Pancreas (tissue), 10 donors: Measurements from ENCODE around the gene FIBCD1. TPM values are rescaled to one million over a fixed set of nuclear protein-coding genes. Genes with fewer than 3 reads are reported as not detected.

ENCODE experiments used
- ATAC-seq, 4 donors: fragments of 200-7000 bp; cut with Tn5 transposase; one replicate each; pipeline versions ENCODE4 v1.8.0 to v1.9.1; 2020; ENCODE audit warnings: mild to moderate bottlenecking in 4 of 4, moderate library complexity in 4 of 4
- DNase-seq, 6 donors: peaks; one replicate each; pipeline ENCODE4 v3.0.0-alpha.2; 2020
- FAIRE-seq: peaks from 2 replicates; lab custom pipeline; 2012; peaks lifted over from hg19 to GRCh38; lab: Jason Lieb, UNC
- H3K27ac ChIP-seq, 4 donors: fragments of 200-600 bp; sonication (generic); 1 replicate in 3 of 4; 2 replicates in 1 of 4; pipeline versions ENCODE4 v1.5.0 to v1.8.0; 2020
- H3K27me3 ChIP-seq, 4 donors: fragments of 200-600 bp; one replicate each; pipeline ENCODE4 v1.8.0; 2021
- H3K36me3 ChIP-seq, 3 donors: fragments of 200-600 bp; sonication (generic) in 1 of 3; one replicate each; pipeline versions ENCODE4 v1.5.0 to v1.8.0; 2020 to 2021
- H3K4me1 ChIP-seq, 3 donors: fragments of 200-600 bp; one replicate each; pipeline ENCODE4 v1.8.0; 2021
- H3K4me3 ChIP-seq, 4 donors: fragments of 200-600 bp; sonication (generic) in 2 of 4; one replicate each; pipeline versions ENCODE4 v1.5.0 to v1.8.0; 2020 to 2021
- H3K9me3 ChIP-seq, 4 donors: fragments of 200-600 bp; one replicate each; pipeline ENCODE4 v1.8.0; 2021
- WGBS, 2 donors: extraction: QIAGEN DNeasy Blood & Tissue Kit; methylation state at CpG; one replicate each; pipeline ENCODE4 v1.1.7; 2013; 5-methylcytosine and 5-hydroxymethylcytosine counted together
- intact Hi-C, 3 donors: fragments of 100-400 bp; cut with DNase I; formaldehyde crosslinking; loops; one replicate each; pipeline versions ENCODE4 v1.11.1 to v1.14.2; 2022
- polyA plus RNA-seq, 2 donors: library from polyadenylated mRNA; stranded (reverse); fragments of 200-250 nt; gene quantifications; one replicate each; pipeline ENCODE4 v1.2.3, GENCODE V29; 2013
- total RNA-seq, 6 donors: library from RNA; stranded (reverse); fragmentation: NEBNext Ultra II Directional in 4 of 6; extraction: Animal tissue kit (Norgen Biotek cat#: 25700) in 4 of 6; gene quantifications; one replicate each; pipeline versions ENCODE4 v1.2.1 to v1.2.4, GENCODE V29; 2021 to 2023
- TF ChIP-seq, protein P1 (sequence below), 4 donors: fragments of 200-600 bp; sonication (generic) in 3 of 4; IDR thresholded peaks; one replicate each; pipeline versions ENCODE4 v1.5.0 to v1.8.0; 2021; ENCODE audit warnings: antibody characterized with exemption in 4 of 4
- donor health status: healthy with polysubstance abuse.
- donor health status: DM: no; HTN: no; CAD: no; lungs with moderate emphysema.
- donor health status: DM: no; HTN: no; CAD: no.
- donor health status: control.
- donor health status: control.
- donor health status: Bipolar disorder and iron deficiency.
- donor health status: DM: yes; HTN: yes; CAD: no.
- donor health status: DM: no; HTN: no; CAD: no.
- donor health status: DM: no; HTN: no; CAD: no.
- donor health status: DM: yes; HTN: yes; CAD: no.

The FIBCD1 gene
- total and polyA plus RNA-seq, 8 donors, result 0.47 TPM; not detected in 7

GRCh38 chr9:130866474-130866965 is 72.5 kb downstream of the FIBCD1 start:
- peaks cover 0 to 3% (median 0%) of the 10 kb centered on the region in 3 donors for H3K36me3 ChIP-seq
- intact Hi-C loops, result loop anchor here in 2 of 3 donors (5.0 to 10.0 kb wide), 2 partner anchors 76 to 162 kb away; no protein-coding TSS in a partner anchor
- TF ChIP-seq, protein P1, sequence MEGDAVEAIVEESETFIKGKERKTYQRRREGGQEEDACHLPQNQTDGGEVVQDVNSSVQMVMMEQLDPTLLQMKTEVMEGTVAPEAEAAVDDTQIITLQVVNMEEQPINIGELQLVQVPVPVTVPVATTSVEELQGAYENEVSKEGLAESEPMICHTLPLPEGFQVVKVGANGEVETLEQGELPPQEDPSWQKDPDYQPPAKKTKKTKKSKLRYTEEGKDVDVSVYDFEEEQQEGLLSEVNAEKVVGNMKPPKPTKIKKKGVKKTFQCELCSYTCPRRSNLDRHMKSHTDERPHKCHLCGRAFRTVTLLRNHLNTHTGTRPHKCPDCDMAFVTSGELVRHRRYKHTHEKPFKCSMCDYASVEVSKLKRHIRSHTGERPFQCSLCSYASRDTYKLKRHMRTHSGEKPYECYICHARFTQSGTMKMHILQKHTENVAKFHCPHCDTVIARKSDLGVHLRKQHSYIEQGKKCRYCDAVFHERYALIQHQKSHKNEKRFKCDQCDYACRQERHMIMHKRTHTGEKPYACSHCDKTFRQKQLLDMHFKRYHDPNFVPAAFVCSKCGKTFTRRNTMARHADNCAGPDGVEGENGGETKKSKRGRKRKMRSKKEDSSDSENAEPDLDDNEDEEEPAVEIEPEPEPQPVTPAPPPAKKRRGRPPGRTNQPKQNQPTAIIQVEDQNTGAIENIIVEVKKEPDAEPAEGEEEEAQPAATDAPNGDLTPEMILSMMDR (IDR thresholded peaks at IDR 0.05), result peak; percentile 71 to 88 (median 84)
- no peak overlapping the region for H3K4me3 ChIP-seq
- no peaks in the 10 kb centered on the region for H3K9me3 ChIP-seq
- 37 to 40% methylated on average over 4 of the region's 4 CpGs for WGBS, 2 donors
- peaks cover 0 to 4% (median 0%) of the 10 kb centered on the region in 3 donors for H3K4me1 ChIP-seq
- ATAC-seq, result peak; percentile 91 to 97 (median 92)
- no peak for FAIRE-seq
- no peak overlapping the region for H3K27ac ChIP-seq
- peak; percentile 73 to 88 (median 76) for DNase-seq
- H3K27me3 ChIP-seq, result no peaks in the 10 kb centered on the region

DNA sequence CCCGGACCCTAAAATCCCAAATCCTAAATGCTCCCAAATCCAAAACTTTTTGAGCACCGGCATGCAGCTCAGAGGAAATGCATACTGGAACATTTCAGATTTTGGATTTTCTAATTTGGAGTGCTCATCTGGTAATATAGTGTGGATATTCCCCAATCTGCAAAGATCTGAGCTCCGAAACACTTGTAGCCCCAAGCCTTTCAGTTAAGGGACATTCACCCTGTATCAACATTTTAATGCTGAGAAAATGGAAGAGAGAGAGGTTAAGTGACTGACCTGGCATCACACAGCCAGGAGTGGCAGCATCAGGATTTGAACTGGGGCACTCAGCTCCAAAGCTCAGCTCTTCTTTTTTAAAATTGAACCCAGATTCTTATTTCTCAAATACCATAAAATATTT is 73.1 kb downstream of the FIBCD1 start:
- FAIRE-seq (no peak), DNase-seq (no peak), ATAC-seq (no peak)
- intact Hi-C loops, result loop anchor here in 2 of 3 donors (5.0 to 10.0 kb wide), 2 partner anchors 76 to 161 kb away; no protein-coding TSS in a partner anchor
- Histone ChIP-seq H3K4me1 (peaks cover 0 to 4% (median 0%) of the 10 kb centered on the region in 3 donors), H3K27ac (no peak overlapping the region), H3K36me3 (peaks cover 0 to 3% (median 0%) of the 10 kb centered on the region in 3 donors), H3K9me3 (no peaks in the 10 kb centered on the region), H3K4me3 (no peak overlapping the region), H3K27me3 (no peaks in the 10 kb centered on the region)
- TF ChIP-seq, protein P1 (IDR thresholded peaks at IDR 0.05), result no peak
- 94 to 96% methylated on average over 3 of the region's 3 CpGs for WGBS, 2 donors

GRCh38 chr9:130864541-130864940 is 74.5 kb downstream of the FIBCD1 start:
- WGBS, 2 donors, result 77 to 87% methylated on average over 6 of the region's 6 CpGs
- TF ChIP-seq, protein P1 (IDR thresholded peaks at IDR 0.05), result no peak
- ATAC-seq (no peak), DNase-seq (no peak), FAIRE-seq (no peak)
- Histone ChIP-seq H3K9me3 (no peaks in the 10 kb centered on the region), H3K36me3 (peaks cover 0 to 2% (median 0%) of the 10 kb centered on the region in 3 donors), H3K27me3 (no peaks in the 10 kb centered on the region), H3K4me3 (no peak overlapping the region), H3K27ac (no peak overlapping the region), H3K4me1 (peaks cover 0 to 4% (median 0%) of the 10 kb centered on the region in 3 donors)
- intact Hi-C loops, result loop anchor here (5.0 to 10.0 kb wide), 3 partner anchors 92 to 160 kb away; no protein-coding TSS in a partner anchor

DNA sequence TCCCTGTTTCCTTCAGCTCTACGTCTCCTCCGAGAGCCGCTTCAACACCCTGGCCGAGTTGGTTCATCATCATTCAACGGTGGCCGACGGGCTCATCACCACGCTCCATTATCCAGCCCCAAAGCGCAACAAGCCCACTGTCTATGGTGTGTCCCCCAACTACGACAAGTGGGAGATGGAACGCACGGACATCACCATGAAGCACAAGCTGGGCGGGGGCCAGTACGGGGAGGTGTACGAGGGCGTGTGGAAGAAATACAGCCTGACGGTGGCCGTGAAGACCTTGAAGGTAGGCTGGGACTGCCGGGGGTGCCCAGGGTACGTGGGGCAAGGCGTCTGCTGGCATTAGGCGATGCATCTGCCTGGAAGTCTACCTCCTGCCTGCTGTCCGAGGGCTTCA is 76.3 kb downstream of the FIBCD1 start:
- Histone ChIP-seq H3K27me3 (no peaks in the 10 kb centered on the region), H3K9me3 (no peaks in the 10 kb centered on the region), H3K4me3 (no peak overlapping the region), H3K27ac (no peak overlapping the region), H3K4me1 (no peaks in the 10 kb centered on the region), H3K36me3 (no peaks in the 10 kb centered on the region)
- TF ChIP-seq, protein P1 (IDR thresholded peaks at IDR 0.05), result no peak
- FAIRE-seq (no peak), ATAC-seq (no peak), DNase-seq (no peak)
- 90 to 92% methylated on average over 23 of the region's 23 CpGs for WGBS, 2 donors
- intact Hi-C loops, result loop anchor here (5.0 to 10.0 kb wide), 3 partner anchors 90 to 158 kb away; no protein-coding TSS in a partner anchor

DNA sequence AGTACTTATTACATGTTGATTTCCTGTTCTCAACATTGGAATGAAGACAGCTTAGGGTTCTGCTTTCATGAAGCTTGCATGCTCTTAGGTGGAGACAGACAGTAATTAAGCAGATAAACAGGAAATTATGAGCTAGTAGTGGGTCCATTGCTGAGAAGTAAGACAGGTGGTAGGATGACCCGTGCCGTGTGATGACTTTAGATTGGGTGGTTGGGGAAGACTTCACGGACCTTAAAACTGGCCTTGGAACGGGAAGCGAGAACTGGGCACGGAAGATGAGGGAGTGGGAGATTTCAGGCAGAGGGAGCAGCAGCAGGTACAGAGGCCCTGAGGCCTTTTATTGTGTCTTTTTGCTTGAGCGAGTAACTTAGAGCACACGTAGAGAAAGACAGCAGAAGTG is 76.8 kb downstream of the FIBCD1 start:
- H3K27ac ChIP-seq, result no peak overlapping the region
- 80 to 82% methylated on average over 8 of the region's 8 CpGs for WGBS, 2 donors
- DNase-seq, result no peak
- H3K9me3 ChIP-seq, result no peaks in the 10 kb centered on the region
- intact Hi-C loops, result loop anchor here (5.0 to 10.0 kb wide), 3 partner anchors 90 to 157 kb away; no protein-coding TSS in a partner anchor
- H3K27me3 ChIP-seq, result no peaks in the 10 kb centered on the region
- H3K36me3 ChIP-seq, result no peaks in the 10 kb centered on the region
- no peak for ATAC-seq
- no peaks in the 10 kb centered on the region for H3K4me1 ChIP-seq
- no peak for FAIRE-seq
- TF ChIP-seq, protein P1 (IDR thresholded peaks at IDR 0.05), result no peak
- no peak overlapping the region for H3K4me3 ChIP-seq
